LNCAP (cell line): ENCODE data around the gene AMOTL2.

Experiments
- TF ChIP-seq, protein P1 (sequence below): fragments of 450-650 bp; IDR thresholded peaks from 2 replicates; pipeline ENCODE4 v1.5.1; 2017; ENCODE audit warnings: mild to moderate bottlenecking

The AMOTL2 gene

DNA sequence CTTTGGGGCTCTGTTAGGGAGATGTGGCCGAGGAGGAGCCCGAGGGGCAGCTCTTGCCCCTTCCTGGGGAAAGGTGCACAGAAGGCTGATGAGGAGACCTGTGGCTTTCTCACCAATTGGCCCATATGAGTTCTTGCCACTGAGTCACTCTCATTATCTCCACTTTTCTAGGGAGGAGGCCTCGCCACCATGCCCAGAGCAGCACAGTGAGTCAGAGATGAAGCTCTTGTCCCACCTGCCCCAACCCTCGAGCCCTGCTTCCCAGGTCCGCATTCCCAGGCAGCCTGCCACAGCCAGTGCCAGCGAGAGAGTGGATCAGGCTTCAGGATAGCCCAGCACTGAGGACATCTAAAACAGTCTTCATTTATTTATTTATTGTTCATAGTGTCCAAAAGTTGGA is 53.5 kb downstream of the AMOTL2 start:
- TF ChIP-seq, protein P1, sequence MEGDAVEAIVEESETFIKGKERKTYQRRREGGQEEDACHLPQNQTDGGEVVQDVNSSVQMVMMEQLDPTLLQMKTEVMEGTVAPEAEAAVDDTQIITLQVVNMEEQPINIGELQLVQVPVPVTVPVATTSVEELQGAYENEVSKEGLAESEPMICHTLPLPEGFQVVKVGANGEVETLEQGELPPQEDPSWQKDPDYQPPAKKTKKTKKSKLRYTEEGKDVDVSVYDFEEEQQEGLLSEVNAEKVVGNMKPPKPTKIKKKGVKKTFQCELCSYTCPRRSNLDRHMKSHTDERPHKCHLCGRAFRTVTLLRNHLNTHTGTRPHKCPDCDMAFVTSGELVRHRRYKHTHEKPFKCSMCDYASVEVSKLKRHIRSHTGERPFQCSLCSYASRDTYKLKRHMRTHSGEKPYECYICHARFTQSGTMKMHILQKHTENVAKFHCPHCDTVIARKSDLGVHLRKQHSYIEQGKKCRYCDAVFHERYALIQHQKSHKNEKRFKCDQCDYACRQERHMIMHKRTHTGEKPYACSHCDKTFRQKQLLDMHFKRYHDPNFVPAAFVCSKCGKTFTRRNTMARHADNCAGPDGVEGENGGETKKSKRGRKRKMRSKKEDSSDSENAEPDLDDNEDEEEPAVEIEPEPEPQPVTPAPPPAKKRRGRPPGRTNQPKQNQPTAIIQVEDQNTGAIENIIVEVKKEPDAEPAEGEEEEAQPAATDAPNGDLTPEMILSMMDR = no peak

DNA sequence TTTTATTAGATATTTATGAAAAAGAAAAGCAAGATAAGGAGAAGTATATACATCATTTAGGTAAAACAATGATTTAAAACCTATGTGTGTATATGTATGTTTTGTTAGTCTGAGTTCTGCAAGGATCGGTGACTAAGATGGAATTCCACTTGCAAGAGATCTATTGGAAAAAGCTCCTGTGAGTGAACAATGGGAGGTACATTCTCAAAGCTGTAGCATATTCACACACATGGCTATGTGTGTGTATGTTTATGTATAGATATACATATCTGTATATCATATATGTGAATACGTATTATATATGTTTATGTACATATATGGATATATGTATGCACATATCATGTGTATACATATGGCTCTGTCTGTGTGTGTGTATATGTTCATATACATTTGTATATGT is 54.3 kb downstream of the AMOTL2 start:
- TF ChIP-seq, protein P1 = no peak

DNA sequence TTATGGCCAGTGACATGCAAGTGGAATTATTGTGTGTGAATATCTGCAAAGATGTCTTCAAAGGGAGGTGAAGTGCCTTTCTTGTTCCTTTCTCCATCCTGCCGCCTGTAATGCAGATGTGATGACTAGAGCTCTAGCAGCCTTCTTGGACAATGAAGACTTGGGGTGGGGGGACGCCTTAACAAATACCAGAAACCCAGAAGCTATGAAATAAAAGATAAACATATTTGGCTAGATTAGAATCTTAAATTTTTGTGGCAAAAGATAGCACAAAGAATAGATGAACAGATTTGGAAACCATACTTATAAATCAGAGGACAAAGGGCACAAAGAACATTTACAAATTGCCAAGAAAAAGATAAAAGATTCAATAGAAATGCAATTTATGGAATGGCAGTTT is 56.1 kb downstream of the AMOTL2 start:
- TF ChIP-seq, protein P1 = no peak

GRCh38 chr3:134317106-134317947 is 56.9 kb downstream of the AMOTL2 start:
- TF ChIP-seq, protein P1 = no peak

- TF ChIP-seq, protein P1 = no peak
Observed at GRCh38 chr3:134315286-134316106, 58.8 kb downstream of the AMOTL2 start.

GRCh38 chr3:134314588-134315285 is 59.5 kb downstream of the AMOTL2 start:
- TF ChIP-seq, protein P1 = no peak

DNA sequence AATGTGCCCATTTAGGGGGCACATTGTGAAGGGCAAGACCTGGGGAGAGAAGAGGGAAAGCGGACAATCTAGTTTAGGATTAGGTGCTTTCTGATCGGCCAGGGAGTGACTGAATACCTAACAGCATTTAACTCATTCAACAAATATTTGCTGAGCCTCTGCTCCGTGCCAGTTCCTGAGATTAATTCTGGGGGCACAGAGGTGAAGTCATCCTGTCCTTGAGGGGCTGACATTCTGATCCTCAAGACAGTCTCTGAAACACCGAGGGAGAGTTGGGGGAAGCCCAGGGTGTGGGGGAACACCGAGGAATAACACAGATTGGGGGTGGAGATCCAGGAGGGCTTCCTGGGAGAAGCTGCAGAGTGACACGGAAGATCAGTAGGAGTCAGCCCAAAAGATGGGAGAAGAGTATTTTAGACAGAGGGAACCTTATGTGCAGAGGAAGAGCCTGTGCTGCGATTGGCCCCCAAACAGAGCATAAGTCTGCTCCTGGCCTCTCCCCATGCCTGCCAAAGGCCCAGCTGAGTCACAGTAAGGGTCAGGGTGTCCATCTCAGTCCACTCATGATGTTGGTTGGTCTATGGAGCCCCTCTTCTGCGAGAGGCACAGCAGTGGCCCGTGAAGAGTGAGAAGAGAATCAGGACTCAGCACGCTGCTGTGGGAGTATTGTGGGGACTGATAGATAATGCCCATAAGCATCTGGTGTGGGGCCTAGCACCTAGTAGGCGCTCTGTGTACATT is 60.2 kb downstream of the AMOTL2 start:
- TF ChIP-seq, protein P1 = no peak
